ENCODE data around the gene GXYLT1.

The GXYLT1 gene

GRCh38 chr12:42144158-42144407 lies 591 bp downstream of the GXYLT1 start:
- Histone ChIP-seq H3K4me1 (ENCODE audit: control insufficient read depth in 1 of 2, insufficient read depth in 2 of 2, low read length in 2 of 2) (peaks cover 0 to 6% of the 10 kb centered on the region in 2 donors), H3K27ac (ENCODE audit: low read length) (peak overlapping the region; percentile 53), H3K4me3 (ENCODE audit: low read depth in 1 of 2, low read length in 2 of 2) (peak overlapping the region; percentile 75 to 76), H3K27me3 (ENCODE audit: low read depth, low read length) (no peaks in the 10 kb centered on the region), H3K36me3 (ENCODE audit: control insufficient read depth in 1 of 2, insufficient read depth in 2 of 2, low read length in 2 of 2) (no peaks in the 10 kb centered on the region), H3K9me3 (ENCODE audit: control insufficient read depth in 1 of 2, low read length in 2 of 2) (no peaks in the 10 kb centered on the region)

GRCh38 chr12:42143452-42144157 lies 1.1 kb downstream of the GXYLT1 start:
- Histone ChIP-seq H3K27me3 (ENCODE audit: low read depth, low read length) (no peaks in the 10 kb centered on the region), H3K9me3 (ENCODE audit: control insufficient read depth in 1 of 2, low read length in 2 of 2) (no peaks in the 10 kb centered on the region), H3K4me3 (ENCODE audit: low read depth in 1 of 2, low read length in 2 of 2) (peak overlapping the region; percentile 75 to 76), H3K36me3 (ENCODE audit: control insufficient read depth in 1 of 2, insufficient read depth in 2 of 2, low read length in 2 of 2) (no peaks in the 10 kb centered on the region), H3K4me1 (ENCODE audit: control insufficient read depth in 1 of 2, insufficient read depth in 2 of 2, low read length in 2 of 2) (peaks cover 0 to 6% of the 10 kb centered on the region in 2 donors), H3K27ac (ENCODE audit: low read length) (peak overlapping the region; percentile 53)

DNA sequence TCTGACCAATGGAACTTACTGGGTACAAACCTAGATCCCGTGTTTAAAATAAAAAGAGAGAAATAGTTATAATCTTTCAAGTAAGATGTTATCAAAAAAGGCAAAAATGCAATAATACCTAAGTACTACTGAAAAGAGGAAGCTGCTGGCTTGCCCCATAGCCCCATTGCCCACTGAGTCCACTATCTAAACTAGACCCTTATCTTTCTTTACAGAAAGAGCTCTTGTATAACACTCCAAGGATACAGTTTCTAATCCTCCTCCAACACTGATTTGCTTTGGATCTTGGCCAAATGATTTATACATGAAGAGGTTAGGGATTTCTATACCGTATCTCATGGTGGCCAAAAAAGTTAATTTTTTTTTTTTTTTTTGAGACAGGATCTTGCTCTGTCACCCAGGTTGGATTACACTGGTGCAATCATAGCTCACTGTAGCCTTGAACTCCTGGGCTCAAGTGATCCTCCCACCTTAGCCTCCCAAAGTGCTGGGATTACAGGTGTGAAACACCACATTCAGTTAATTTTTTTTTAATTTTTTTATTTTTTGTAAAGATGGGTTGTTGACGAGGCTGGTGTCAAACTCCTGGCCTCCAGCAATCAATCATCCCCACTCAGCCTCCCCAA lies 2.6 kb downstream of the GXYLT1 start:
- Histone ChIP-seq H3K36me3 (ENCODE audit: control insufficient read depth in 1 of 2, insufficient read depth in 2 of 2, low read length in 2 of 2) (no peaks in the 10 kb centered on the region), H3K27ac (ENCODE audit: low read length) (no peak overlapping the region), H3K27me3 (ENCODE audit: low read depth, low read length) (no peaks in the 10 kb centered on the region), H3K4me3 (ENCODE audit: low read depth in 1 of 2, low read length in 2 of 2) (no peak overlapping the region), H3K9me3 (ENCODE audit: control insufficient read depth in 1 of 2, low read length in 2 of 2) (no peaks in the 10 kb centered on the region), H3K4me1 (ENCODE audit: control insufficient read depth in 1 of 2, insufficient read depth in 2 of 2, low read length in 2 of 2) (peaks cover 0 to 6% of the 10 kb centered on the region in 2 donors)

DNA sequence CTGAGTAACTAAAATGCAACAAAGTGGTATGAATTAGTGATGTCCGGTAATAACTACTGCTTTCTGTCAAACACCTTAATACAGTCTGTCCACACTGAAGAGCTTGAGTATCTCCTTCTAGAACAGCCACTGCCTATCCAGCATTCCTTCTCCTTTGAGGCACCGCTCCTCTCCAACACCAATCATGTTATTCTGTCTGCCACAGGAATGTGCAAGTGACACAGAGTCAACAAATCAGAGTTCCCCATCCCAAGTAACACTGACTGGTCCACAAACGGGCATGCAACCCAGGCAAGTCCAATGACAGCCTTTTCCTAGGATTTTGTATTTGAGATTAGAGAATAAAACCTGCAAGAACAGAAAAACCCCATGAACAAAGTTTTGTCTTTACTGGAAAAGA lies 3.8 kb downstream of the GXYLT1 start:
- H3K9me3 ChIP-seq (ENCODE audit: control insufficient read depth in 1 of 2, low read length in 2 of 2), result no peaks in the 10 kb centered on the region
- H3K27me3 ChIP-seq (ENCODE audit: low read depth, low read length), result no peaks in the 10 kb centered on the region
- H3K36me3 ChIP-seq (ENCODE audit: control insufficient read depth in 1 of 2, insufficient read depth in 2 of 2, low read length in 2 of 2), result no peaks in the 10 kb centered on the region
- H3K4me3 ChIP-seq (ENCODE audit: low read depth in 1 of 2, low read length in 2 of 2), result no peak overlapping the region
- peaks cover 0 to 6% of the 10 kb centered on the region in 2 donors for H3K4me1 ChIP-seq (ENCODE audit: control insufficient read depth in 1 of 2, insufficient read depth in 2 of 2, low read length in 2 of 2)
- no peak overlapping the region for H3K27ac ChIP-seq (ENCODE audit: low read length)

DNA sequence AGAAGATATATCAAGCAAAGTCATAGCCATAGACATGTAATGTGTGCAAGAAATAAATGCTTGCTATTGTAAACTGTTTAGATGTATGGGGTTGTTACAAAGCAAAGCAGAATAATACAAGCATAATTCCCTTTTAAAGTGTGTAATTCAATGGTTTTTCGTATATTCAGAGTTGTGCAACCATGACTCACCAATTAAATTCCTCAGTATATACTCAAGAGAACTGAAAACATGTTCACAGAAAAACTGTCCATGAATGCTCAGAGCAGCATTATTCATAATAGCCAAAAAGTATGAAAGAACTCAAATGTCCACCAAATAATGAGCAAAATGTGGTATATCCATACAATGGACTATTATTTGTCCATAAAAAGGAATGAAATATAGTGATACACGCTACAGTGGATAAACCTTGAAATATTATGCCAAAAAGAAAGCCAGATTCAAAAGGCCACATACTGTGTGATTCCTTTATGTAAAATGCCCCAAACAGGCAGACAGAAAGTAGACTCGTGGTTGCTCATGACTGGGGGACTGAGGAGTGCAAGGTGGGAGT lies 9.3 kb downstream of the GXYLT1 start:
- no peak overlapping the region for H3K27ac ChIP-seq (ENCODE audit: low read length)
- H3K4me3 ChIP-seq (ENCODE audit: low read depth in 1 of 2, low read length in 2 of 2), result no peak overlapping the region
- peaks cover 0 to 5% of the 10 kb centered on the region in 2 donors for H3K4me1 ChIP-seq (ENCODE audit: control insufficient read depth in 1 of 2, insufficient read depth in 2 of 2, low read length in 2 of 2)
- no peaks in the 10 kb centered on the region for H3K27me3 ChIP-seq (ENCODE audit: low read depth, low read length)
- no peaks in the 10 kb centered on the region for H3K36me3 ChIP-seq (ENCODE audit: control insufficient read depth in 1 of 2, insufficient read depth in 2 of 2, low read length in 2 of 2)
- no peaks in the 10 kb centered on the region for H3K9me3 ChIP-seq (ENCODE audit: control insufficient read depth in 1 of 2, low read length in 2 of 2)

DNA sequence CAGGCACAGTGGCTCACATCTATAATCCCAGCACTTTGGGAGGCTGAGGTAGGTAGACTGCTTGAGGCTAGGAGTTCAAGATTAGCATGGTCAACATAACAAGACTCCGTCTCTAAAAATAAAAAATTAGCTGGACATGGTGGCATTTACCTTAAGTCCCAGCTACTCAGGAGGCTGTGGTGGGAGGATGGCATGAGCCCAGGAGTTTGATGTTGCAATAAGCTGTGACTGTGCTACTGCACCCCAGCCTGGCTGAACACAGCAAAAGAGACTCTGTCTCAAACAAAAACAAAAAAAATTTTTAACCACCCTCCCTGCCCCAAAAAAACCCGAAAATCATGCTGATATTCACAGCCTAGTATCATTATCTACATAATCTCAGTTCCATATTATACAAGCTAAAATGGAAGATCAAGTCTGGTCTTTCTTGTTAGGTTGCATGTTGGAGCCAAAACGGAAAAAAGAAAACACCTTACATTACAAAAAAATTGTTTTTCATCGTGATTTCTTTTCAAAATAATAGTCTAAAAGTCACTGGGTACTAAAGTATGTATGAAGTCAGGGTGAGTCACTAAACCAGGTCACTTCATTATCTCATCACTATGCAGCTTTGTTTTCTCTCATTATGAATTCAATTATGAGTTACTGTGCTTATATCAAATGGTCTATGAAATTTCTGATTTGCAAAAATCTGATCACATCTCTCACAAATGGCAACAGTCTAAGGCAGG lies 13.8 kb downstream of the GXYLT1 start:
- H3K4me3 ChIP-seq (ENCODE audit: low read depth in 1 of 2, low read length in 2 of 2), result no peak overlapping the region
- no peaks in the 10 kb centered on the region for H3K36me3 ChIP-seq (ENCODE audit: control insufficient read depth in 1 of 2, insufficient read depth in 2 of 2, low read length in 2 of 2)
- H3K27me3 ChIP-seq (ENCODE audit: low read depth, low read length), result no peaks in the 10 kb centered on the region
- no peak overlapping the region for H3K27ac ChIP-seq (ENCODE audit: low read length)
- no peaks in the 10 kb centered on the region for H3K9me3 ChIP-seq (ENCODE audit: control insufficient read depth in 1 of 2, low read length in 2 of 2)
- peaks cover 0 to 6% of the 10 kb centered on the region in 2 donors for H3K4me1 ChIP-seq (ENCODE audit: control insufficient read depth in 1 of 2, insufficient read depth in 2 of 2, low read length in 2 of 2)

GRCh38 chr12:42129595-42130204 lies 15.0 kb downstream of the GXYLT1 start:
- H3K4me3 ChIP-seq (ENCODE audit: low read depth in 1 of 2, low read length in 2 of 2), result no peak overlapping the region
- H3K27ac ChIP-seq (ENCODE audit: low read length), result no peak overlapping the region
- no peaks in the 10 kb centered on the region for H3K36me3 ChIP-seq (ENCODE audit: control insufficient read depth in 1 of 2, insufficient read depth in 2 of 2, low read length in 2 of 2)
- no peaks in the 10 kb centered on the region for H3K9me3 ChIP-seq (ENCODE audit: control insufficient read depth in 1 of 2, low read length in 2 of 2)
- H3K4me1 ChIP-seq (ENCODE audit: control insufficient read depth in 1 of 2, insufficient read depth in 2 of 2, low read length in 2 of 2), result peaks cover 0 to 6% of the 10 kb centered on the region in 2 donors
- H3K27me3 ChIP-seq (ENCODE audit: low read depth, low read length), result no peaks in the 10 kb centered on the region

GRCh38 chr12:42128888-42129287 lies 15.8 kb downstream of the GXYLT1 start:
- no peak overlapping the region for H3K4me3 ChIP-seq (ENCODE audit: low read depth in 1 of 2, low read length in 2 of 2)
- no peaks in the 10 kb centered on the region for H3K36me3 ChIP-seq (ENCODE audit: control insufficient read depth in 1 of 2, insufficient read depth in 2 of 2, low read length in 2 of 2)
- H3K9me3 ChIP-seq (ENCODE audit: control insufficient read depth in 1 of 2, low read length in 2 of 2), result no peaks in the 10 kb centered on the region
- H3K27ac ChIP-seq (ENCODE audit: low read length), result no peak overlapping the region
- H3K4me1 ChIP-seq (ENCODE audit: control insufficient read depth in 1 of 2, insufficient read depth in 2 of 2, low read length in 2 of 2), result peaks cover 0 to 6% of the 10 kb centered on the region in 2 donors
- H3K27me3 ChIP-seq (ENCODE audit: low read depth, low read length), result no peaks in the 10 kb centered on the region

DNA sequence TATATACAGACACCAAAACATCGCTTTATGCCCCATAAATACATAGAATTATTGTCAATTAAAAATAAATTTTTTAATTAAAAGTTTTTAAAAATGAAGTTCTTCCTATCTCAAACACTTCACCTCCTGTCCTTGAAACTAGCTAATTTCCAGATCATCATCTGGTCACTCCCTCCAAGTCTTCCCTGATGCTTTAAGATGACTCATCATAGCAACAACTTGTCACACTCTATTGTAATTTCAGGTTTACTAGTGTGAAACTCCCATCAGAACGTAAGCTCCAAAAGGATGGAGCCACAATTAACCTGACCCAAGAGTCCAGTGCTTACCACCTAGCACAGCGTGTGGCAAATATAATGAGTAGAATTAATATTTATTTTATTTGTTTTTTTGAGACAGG lies 16.3 kb downstream of the GXYLT1 start:
- no peaks in the 10 kb centered on the region for H3K36me3 ChIP-seq (ENCODE audit: control insufficient read depth in 1 of 2, insufficient read depth in 2 of 2, low read length in 2 of 2)
- H3K4me1 ChIP-seq (ENCODE audit: control insufficient read depth in 1 of 2, insufficient read depth in 2 of 2, low read length in 2 of 2), result peaks cover 0 to 6% of the 10 kb centered on the region in 2 donors

GRCh38 chr12:42126963-42127362 lies 17.7 kb downstream of the GXYLT1 start:
- Histone ChIP-seq H3K9me3 (ENCODE audit: control insufficient read depth in 1 of 2, low read length in 2 of 2) (no peaks in the 10 kb centered on the region), H3K4me3 (ENCODE audit: low read depth in 1 of 2, low read length in 2 of 2) (no peak overlapping the region), H3K27me3 (ENCODE audit: low read depth, low read length) (no peaks in the 10 kb centered on the region), H3K36me3 (ENCODE audit: control insufficient read depth in 1 of 2, insufficient read depth in 2 of 2, low read length in 2 of 2) (no peaks in the 10 kb centered on the region), H3K27ac (ENCODE audit: low read length) (no peak overlapping the region), H3K4me1 (ENCODE audit: control insufficient read depth in 1 of 2, insufficient read depth in 2 of 2, low read length in 2 of 2) (peaks cover 0 to 6% of the 10 kb centered on the region in 2 donors)

More for the DNA sequence above, 16.3 kb downstream of the GXYLT1 start:
- H3K4me3 ChIP-seq (ENCODE audit: low read depth in 1 of 2, low read length in 2 of 2), result no peak overlapping the region
- H3K27ac ChIP-seq (ENCODE audit: low read length), result no peak overlapping the region
- H3K9me3 ChIP-seq (ENCODE audit: control insufficient read depth in 1 of 2, low read length in 2 of 2), result no peaks in the 10 kb centered on the region
- no peaks in the 10 kb centered on the region for H3K27me3 ChIP-seq (ENCODE audit: low read depth, low read length)

- Histone ChIP-seq H3K27ac (ENCODE audit: low read length) (no peak overlapping the region), H3K4me3 (ENCODE audit: low read depth in 1 of 2, low read length in 2 of 2) (no peak overlapping the region), H3K27me3 (ENCODE audit: low read depth, low read length) (no peaks in the 10 kb centered on the region), H3K9me3 (ENCODE audit: control insufficient read depth in 1 of 2, low read length in 2 of 2) (no peaks in the 10 kb centered on the region), H3K4me1 (ENCODE audit: control insufficient read depth in 1 of 2, insufficient read depth in 2 of 2, low read length in 2 of 2) (peaks cover 0 to under 1% of the 10 kb centered on the region in 2 donors), H3K36me3 (ENCODE audit: control insufficient read depth in 1 of 2, insufficient read depth in 2 of 2, low read length in 2 of 2) (no peaks in the 10 kb centered on the region)
Measured at GRCh38 chr12:42125388-42125767, 19.3 kb downstream of the GXYLT1 start.

All from muscle layer of duodenum (tissue), 2 donors.